Renal pelvis (tissue), 4 donors: Measurements from ENCODE around the gene CACNG4. TPM values are rescaled to one million over a fixed set of nuclear protein-coding genes. Genes with fewer than 3 reads are reported as not detected.

Experiments used
- DNase-seq: peaks from one replicate; pipeline ENCODE4 v3.0.0-alpha.2; 2013
- polyA plus RNA-seq, 3 donors: library from polyadenylated mRNA; unstranded; fragments of 120-200 nt; gene quantifications; one replicate each; pipeline ENCODE4 v1.2.1, GENCODE V29; 2013; ENCODE audit not compliant: insufficient read length in 3 of 3

The CACNG4 gene
- polyA plus RNA-seq, 3 donors, result 2.4 to 3.9 (median 3.2) TPM

- no peak for DNase-seq
These were observed 17.5 kb downstream of the CACNG4 start for GRCh38 chr17:66981983-66982508.

GRCh38 chr17:66983414-66984021 lies 19.0 kb downstream of the CACNG4 start:
- DNase-seq, result no peak

GRCh38 chr17:66984730-66985129 lies 20.2 kb downstream of the CACNG4 start:
- no peak for DNase-seq

DNA sequence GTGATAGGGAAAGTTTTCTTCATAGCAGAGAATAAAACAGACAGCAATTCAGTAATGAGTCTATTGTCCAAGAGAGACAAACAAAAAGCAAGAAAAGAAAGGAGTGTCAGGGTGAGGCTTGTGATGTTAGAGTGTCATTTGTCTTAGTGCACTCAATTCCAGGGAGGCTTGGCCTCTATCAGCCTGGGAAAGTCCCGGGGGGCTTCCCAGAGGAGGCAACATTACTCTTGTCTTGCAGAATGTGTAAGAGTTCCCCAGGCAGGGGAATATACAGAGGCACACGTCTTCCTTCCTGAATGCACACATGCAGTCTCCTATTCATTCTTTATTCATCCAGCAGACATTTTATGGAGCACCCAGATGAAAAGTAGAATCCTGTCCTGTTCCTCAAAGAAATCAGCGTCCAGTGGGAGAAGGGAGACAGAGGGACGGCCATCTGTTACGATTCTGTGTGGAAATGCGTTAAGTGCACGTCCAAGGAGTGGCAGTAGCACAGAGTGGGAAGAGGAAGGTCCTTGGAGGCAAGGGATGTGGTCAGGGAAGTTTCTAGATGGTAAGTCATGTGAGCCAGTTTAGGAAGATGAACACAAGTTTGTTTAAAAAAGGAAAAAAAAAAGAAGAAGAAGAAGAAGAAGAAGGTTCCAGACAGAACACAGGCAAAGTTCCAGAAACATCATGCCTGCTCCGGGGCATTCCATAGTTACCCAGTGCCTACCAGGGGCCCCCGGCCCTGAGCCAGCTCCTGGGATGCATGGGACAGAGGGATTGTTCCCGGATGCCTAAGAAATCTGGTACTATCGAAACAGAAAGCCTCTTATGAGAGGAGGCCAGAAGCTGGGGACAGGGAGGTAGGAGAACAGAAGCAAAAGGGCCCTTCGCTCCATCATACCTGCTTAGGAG lies 21.1 kb downstream of the CACNG4 start:
- no peak for DNase-seq

DNA sequence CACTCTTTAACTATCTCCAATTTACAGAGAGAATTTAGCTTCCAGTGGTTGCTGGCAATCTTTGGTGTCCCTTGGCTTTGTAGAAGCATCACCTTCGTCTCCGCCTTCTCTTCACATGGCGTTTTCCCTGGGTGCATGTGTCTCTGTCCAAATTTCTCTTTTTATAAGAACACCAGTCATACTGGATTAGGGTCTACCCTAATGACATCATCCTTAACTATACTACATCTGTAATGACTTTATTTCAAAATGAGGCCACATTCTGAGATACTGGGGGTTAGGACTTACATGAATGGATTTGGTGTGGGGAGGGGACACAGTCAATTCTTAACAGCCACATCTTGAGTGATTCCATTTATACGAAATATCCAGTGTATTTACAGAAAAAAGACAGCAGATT lies 22.2 kb downstream of the CACNG4 start:
- DNase-seq, result no peak

DNA sequence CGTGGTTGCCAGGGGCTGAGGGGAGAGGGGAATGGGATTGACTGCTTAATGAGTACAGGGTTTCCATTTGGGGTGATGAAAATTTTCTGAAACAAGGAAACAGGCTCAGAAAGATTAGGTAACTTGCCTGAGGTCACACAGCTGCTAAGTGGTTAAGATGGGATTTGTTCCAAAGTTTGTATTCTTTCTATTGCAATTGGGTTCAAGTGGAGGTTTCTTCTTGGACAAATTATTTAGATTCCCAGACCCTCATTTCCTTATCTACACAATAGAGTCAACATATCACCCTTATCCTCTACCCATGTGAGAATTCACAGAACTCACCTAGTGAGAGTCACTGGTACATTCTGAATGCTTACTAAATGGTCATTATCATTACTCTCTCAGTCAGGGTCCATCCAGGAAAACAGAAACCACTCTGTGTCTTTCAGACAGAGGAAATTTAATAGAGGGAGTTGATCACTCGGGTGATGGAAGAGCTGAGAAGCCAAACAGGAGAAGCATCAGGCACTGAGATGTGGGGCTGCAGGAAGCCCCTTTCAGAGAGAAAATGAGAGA lies 22.6 kb downstream of the CACNG4 start:
- DNase-seq, result no peak

GRCh38 chr17:66988069-66988798 lies 23.7 kb downstream of the CACNG4 start:
- no peak for DNase-seq

GRCh38 chr17:66989076-66989475 lies 24.6 kb downstream of the CACNG4 start:
- DNase-seq, result no peak

DNA sequence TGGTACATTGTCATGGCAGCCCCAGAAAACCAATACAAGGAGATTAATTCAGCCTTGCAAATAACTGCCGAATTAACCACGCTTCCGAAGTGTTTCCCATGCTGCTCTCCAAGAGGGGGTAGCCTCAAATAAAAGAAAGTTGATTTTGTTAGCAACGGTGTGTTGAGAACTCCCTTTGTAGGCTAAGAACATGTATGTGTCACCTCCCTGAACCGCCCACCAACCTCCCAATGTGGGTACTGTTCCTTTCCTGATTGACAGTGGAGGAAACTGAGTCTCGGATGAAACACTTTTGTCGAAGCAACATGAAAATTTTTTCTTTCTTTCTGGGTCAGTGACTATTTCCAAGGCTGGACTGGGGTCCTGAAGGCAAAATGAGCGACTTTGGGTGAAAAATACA lies 25.1 kb downstream of the CACNG4 start:
- DNase-seq, result no peak

GRCh38 chr17:66990047-66990446 lies 25.5 kb downstream of the CACNG4 start:
- no peak for DNase-seq

DNA sequence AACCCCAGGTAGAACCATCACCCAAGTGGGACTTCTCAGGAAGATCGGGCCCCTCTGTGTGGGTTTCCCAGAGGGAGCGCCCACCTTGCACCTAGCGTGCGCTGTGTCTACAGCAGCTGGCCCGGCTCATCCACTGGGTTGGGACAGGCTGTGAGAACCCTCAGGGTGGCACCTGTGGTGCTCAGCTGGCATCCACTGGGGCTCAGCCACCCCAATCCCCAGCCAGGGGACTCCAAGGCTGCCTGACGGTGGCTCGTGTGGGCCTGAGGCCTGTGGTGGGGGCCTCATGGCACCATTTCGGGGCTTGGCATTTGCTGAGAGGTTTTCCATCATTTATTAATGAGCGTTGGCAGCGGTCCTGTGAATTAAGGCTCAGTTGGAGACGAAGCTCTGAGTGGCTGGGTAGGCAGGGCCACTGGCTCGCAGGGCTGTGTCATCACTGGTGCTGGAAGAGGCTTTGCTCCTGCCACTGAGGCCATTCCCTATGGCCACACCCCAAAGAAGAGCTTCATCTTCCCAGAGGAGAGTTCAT lies 28.5 kb downstream of the CACNG4 start:
- DNase-seq, result no peak

GRCh38 chr17:66994361-66994760 lies 29.9 kb downstream of the CACNG4 start:
- DNase-seq, result no peak

DNA sequence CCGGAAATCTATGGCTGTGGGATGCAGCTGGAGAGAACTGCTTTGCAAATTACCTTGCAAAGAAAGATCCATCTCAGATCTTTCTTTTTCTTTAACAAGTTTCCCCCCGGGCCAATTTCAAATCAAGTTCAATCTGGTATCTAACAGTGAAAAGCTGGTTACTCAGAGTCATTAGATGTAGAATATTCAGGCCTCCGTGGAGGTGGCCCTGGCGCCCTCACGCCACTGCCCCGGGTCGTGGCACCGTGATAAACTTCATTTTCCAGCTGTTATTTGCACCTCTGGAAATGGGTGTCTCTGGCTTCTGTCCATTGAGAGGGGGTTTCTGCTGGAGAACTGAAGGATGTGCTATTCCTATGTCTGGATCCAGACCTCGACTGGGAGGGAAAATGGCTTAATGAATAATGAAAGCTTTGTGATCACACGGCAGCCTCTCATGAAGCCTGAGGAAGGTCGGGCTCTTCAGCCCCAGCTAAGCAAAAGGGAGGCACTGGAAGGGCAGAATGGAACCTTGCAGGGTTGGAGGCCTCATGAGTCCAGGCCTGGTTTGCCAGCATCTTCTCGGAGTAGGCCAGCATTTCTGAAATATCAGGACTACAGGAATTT lies 30.5 kb downstream of the CACNG4 start:
- DNase-seq, result no peak

- DNase-seq, result no peak
These were observed 31.4 kb downstream of the CACNG4 start for GRCh38 chr17:66995944-66996343.

- no peak for DNase-seq
These were observed 32.4 kb downstream of the CACNG4 start for GRCh38 chr17:66996926-66997325.

- DNase-seq, result no peak
These were observed 38.7 kb downstream of the CACNG4 start for GRCh38 chr17:67003231-67003630.

DNA sequence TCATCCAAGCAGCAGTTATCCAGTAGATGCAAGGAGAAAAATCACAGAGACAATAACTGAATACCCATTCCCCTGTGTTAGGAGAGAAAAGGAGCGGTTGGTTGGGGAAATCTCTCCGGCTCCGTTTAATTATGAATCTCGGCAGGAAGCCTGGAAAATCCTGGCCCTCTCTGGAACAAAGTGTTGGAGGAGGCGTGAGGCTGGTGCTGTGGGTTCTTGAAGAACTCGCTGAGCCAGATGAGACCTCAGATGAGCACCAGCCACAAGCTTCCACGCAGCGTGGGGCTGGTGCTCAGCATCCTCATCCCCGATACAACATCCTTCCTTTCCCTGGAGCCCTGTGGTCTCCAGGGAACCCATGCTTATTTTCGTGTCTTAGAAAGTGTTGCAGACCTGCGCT lies 39.7 kb downstream of the CACNG4 start:
- no peak for DNase-seq

GRCh38 chr17:67007266-67007665 lies 42.8 kb downstream of the CACNG4 start:
- no peak for DNase-seq

DNA sequence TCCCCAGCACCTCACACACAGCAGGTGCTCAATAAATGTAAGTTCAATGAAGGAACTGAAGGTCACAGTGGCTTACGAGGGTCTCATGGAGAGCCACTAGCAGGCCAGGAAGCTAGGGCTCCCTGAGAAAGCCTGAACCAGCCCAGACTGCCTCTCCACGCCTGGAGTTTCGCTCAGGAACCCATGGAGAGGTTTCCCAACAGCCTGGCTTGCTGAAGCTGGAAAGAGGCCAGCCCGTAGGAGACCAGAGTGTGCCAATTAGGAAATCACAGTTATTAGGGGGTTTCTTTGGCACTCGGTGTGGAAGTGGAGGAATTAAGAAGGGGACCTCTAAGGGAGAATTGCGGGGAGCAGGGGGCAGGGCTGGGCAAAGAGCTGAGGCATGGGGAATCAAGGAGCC lies 43.6 kb downstream of the CACNG4 start:
- DNase-seq, result no peak

DNA sequence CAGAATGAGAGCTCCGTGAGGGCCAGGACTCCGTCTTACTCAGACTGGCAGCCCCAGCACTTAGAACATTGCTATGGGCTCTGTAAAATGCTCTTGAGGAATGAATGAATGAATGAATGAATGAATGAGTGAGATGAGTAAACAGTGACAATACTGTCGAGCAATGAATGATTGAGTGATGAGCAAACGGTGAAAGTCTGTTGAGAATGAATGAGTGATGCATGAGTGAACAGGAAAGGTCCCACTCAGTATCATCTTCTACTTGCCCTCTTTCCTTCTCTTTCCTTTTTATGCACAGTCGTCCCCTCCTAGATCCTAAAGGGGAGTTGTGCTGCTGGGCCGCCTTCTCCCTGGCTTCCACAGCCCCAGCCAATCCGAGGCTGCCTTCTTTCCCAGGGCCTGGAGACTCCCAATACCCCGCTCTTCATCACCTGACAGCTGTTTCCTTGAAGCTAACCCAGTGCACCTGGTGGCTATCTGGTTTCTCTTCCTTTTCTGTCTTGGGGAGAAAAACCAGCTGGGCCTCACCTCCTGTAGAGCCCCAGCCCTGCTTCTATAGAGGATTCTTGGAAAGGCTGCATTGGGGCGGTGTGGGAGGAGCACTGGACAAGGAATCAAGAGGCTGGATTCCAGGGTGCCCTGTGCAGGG lies 47.1 kb downstream of the CACNG4 start:
- no peak for DNase-seq

GRCh38 chr17:67013891-67014290 lies 49.4 kb downstream of the CACNG4 start:
- no peak for DNase-seq
